ENCODE measurements around the gene NTNG1. TPM values are rescaled to one million over a fixed set of nuclear protein-coding genes. Genes with fewer than 3 reads are reported as not detected.

The NTNG1 gene
- total and polyA plus RNA-seq, 2 of the 8 experiments (the other 6 are each of a cell fraction or from before 2014, with no cell fraction given): 1.2 to 4.1 TPM

GRCh38 chr1:107493111-107493716 is 352.4 kb downstream of the NTNG1 start:
- Histone ChIP-seq H3K27me3 (replicated peaks in 1 of 4; ENCODE audit: control insufficient read depth in 3 of 4, extremely low read depth in 1 of 4, insufficient read depth in 3 of 4, low read length in 3 of 4) (no peaks in the 10 kb centered on the region), H3K4me1 (replicated peaks in 1 of 4; ENCODE audit: control insufficient read depth in 3 of 4, insufficient read depth in 4 of 4, low read length in 3 of 4) (peaks cover 0 to 2% (median 0%) of the 10 kb centered on the region in 4 experiments; a peak in 1 of 7 replicates), H3K18ac (ENCODE audit: extremely low read depth, low read length) (no peak overlapping the region), H2BK15ac (ENCODE audit: low read length) (no peak overlapping the region), H3K4me3 (ENCODE audit: extremely low read depth in 1 of 4, insufficient read depth in 2 of 4, low read depth in 3 of 4, low read length in 4 of 4) (no peak overlapping the region), H2BK20ac (ENCODE audit: low read length) (no peak overlapping the region), H4K20me1 (replicated peaks in 1 of 2; ENCODE audit: control insufficient read depth in 1 of 2, insufficient read depth in 2 of 2, low read length in 2 of 2) (no peaks in the 10 kb centered on the region), H3K23me2 (ENCODE audit: low read depth, low read length) (no peaks in the 10 kb centered on the region), H3K79me1 (ENCODE audit: low read depth, low read length) (no peaks in the 10 kb centered on the region), H2BK5ac (ENCODE audit: low read depth, low read length) (no peak overlapping the region), H3K79me2 (ENCODE audit: control insufficient read depth in 1 of 2, insufficient read depth in 2 of 2, low read length in 2 of 2) (no peaks in the 10 kb centered on the region), H4K91ac (replicated peaks; ENCODE audit: insufficient read length, low read length) (no peak overlapping the region), H4K8ac (ENCODE audit: extremely low read depth, insufficient read depth, low read length) (no peak overlapping the region), H2AK5ac (ENCODE audit: low read depth, low read length) (no peak overlapping the region), H3K4me2 (ENCODE audit: insufficient read depth in 1 of 2, low read depth in 2 of 2, low read length in 2 of 2) (no peak overlapping the region), H3K27ac (ENCODE audit: low read depth, low read length) (no peak overlapping the region), H3K14ac (ENCODE audit: insufficient read length) (no peak overlapping the region), H2BK12ac (ENCODE audit: low read depth, low read length) (no peak overlapping the region), H3K56ac (replicated peaks; ENCODE audit: insufficient read length, low read depth, low read length) (no peak overlapping the region), H4K5ac (ENCODE audit: insufficient read length, low read depth, low read length) (no peak overlapping the region), H2AFZ (ENCODE audit: low read length) (no peak overlapping the region), H3K36me3 (ENCODE audit: control insufficient read depth in 2 of 4, insufficient read depth in 4 of 4, low read length in 3 of 4) (no peaks in the 10 kb centered on the region), H3K9ac (replicated peaks in 1 of 4; ENCODE audit: extremely low read depth in 1 of 4, low read depth in 3 of 4, low read length in 3 of 4) (no peak overlapping the region), H3K23ac (ENCODE audit: insufficient read length) (no peak overlapping the region), H3K4ac (replicated peaks; ENCODE audit: insufficient read length, low read depth, low read length) (no peak overlapping the region), H2BK120ac (replicated peaks; ENCODE audit: low read depth, low read length) (no peak overlapping the region), H3K9me3 (ENCODE audit: insufficient read depth in 2 of 2, low read depth in 1 of 2, low read length in 1 of 2) (no peaks in the 10 kb centered on the region)
- 85% methylated on average over 4 of the region's 4 CpGs; no CpG with 5 or more reads in 1 of the 2 experiments for WGBS, 2 experiments (ENCODE audit: extremely low coverage in 1 of 2, insufficient coverage in 1 of 2, insufficient read length in 1 of 2, insufficient replicate concordance in 2 of 2, low coverage in 1 of 2, low lambda C conversion rate in 2 of 2, missing lambda C conversion rate in 1 of 2)
- CTCF ChIA-PET (ENCODE audit: partially characterized antibody): no interaction called here
- no peak for TF ChIP-seq JUN (IDR thresholded peaks at IDR 0.05; ENCODE audit: low read depth, low read length)
- TF ChIP-seq EGR1 (IDR thresholded peaks at IDR 0.05; ENCODE audit: borderline replicate concordance, low read depth, low read length): no peak
- TF ChIP-seq RBBP5 (IDR thresholded peaks at IDR 0.05; ENCODE audit: borderline replicate concordance, low read depth, low read length): no peak
- TF ChIP-seq POU5F1 (IDR thresholded peaks at IDR 0.05; ENCODE audit: low read depth, low read length): no peak
- TF ChIP-seq RFX5 (IDR thresholded peaks at IDR 0.05; ENCODE audit: borderline replicate concordance, low read depth, low read length): no peak
- no peak for TF ChIP-seq SIRT6 (IDR thresholded peaks at IDR 0.05; ENCODE audit: low read length)
- TF ChIP-seq RXRA (IDR thresholded peaks at IDR 0.05; ENCODE audit: insufficient read depth, low read depth, low read length): no peak
- no peak for DNase-seq (ENCODE audit: low read depth in 1 of 2, low spot score in 2 of 2)
- POLR2A ChIA-PET (ENCODE audit: partially characterized antibody): no interaction called here
- no peak for FAIRE-seq
